Body of pancreas (tissue), 4 donors: ENCODE measurements around the gene MTMR11.

Source experiments
- POLR2A ChIP-seq, 3 donors: fragments of 450-650 bp; IDR thresholded peaks; one replicate each; pipeline ENCODE4 v1.6.1; 2016; ENCODE audit warnings: antibody characterized with exemption in 3 of 3, mild to moderate bottlenecking in 2 of 3
- TF ChIP-seq, protein P1 (sequence below), 7 experiments: fragments of 450-650 bp in 4 of 7; fragments of 200-600 bp in 3 of 7; sonication (generic) in 3 of 7; IDR thresholded peaks; one replicate each; pipeline ENCODE4 v1.5.1; 2016 to 2019; ENCODE audit warnings: antibody characterized with exemption in 7 of 7

DNA sequence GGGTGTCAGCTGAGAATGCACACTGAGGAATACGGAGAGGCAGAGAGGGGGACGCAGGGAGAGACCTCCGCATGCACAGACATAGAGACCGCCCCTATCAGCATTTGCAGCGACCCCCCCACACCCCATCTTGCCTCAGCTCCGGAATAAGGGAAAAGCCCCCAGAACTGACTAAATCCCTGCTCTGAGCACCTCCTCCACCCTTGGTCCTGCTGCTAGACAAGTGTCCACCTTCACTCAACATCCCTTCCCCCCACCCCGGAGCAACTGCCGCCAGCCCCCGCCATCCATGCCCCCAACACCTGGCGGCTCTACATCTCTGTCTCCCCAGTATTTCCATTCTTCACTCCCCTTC lies 19.8 kb downstream of the MTMR11 start:
- TF ChIP-seq, protein P1, sequence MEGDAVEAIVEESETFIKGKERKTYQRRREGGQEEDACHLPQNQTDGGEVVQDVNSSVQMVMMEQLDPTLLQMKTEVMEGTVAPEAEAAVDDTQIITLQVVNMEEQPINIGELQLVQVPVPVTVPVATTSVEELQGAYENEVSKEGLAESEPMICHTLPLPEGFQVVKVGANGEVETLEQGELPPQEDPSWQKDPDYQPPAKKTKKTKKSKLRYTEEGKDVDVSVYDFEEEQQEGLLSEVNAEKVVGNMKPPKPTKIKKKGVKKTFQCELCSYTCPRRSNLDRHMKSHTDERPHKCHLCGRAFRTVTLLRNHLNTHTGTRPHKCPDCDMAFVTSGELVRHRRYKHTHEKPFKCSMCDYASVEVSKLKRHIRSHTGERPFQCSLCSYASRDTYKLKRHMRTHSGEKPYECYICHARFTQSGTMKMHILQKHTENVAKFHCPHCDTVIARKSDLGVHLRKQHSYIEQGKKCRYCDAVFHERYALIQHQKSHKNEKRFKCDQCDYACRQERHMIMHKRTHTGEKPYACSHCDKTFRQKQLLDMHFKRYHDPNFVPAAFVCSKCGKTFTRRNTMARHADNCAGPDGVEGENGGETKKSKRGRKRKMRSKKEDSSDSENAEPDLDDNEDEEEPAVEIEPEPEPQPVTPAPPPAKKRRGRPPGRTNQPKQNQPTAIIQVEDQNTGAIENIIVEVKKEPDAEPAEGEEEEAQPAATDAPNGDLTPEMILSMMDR (IDR thresholded peaks at IDR 0.05) = no peak
- no peak for TF ChIP-seq POLR2A (IDR thresholded peaks at IDR 0.05)
